Chondrocyte (in vitro differentiated cells): ENCODE results near the gene PTPRJ. TPM values are rescaled to one million over a fixed set of nuclear protein-coding genes. Genes with fewer than 3 reads are reported as not detected.

ENCODE experiments used
- DNase-seq: peaks from one replicate; pipeline ENCODE4 v3.0.0; 2021; ENCODE audit warnings: mixed read lengths, low spot score
- H3K27ac Mint-ChIP-seq: one replicate; pipeline ENCODE4 v1.8.0; 2021; ENCODE audit warnings: mild to moderate bottlenecking, moderate library complexity, mixed read lengths; ENCODE audit not compliant: unreplicated experiment
- H3K27me3 Mint-ChIP-seq: 2 replicates; pipeline ENCODE4 v1.8.0; 2021; ENCODE audit warnings: low read depth, mixed read lengths
- H3K36me3 Mint-ChIP-seq: 2 replicates; pipeline ENCODE4 v1.8.0; 2021; ENCODE audit warnings: low read depth, mixed read lengths
- H3K4me1 Mint-ChIP-seq: 2 replicates; pipeline ENCODE4 v1.8.0; 2021; ENCODE audit warnings: low read depth, mild to moderate bottlenecking, mixed read lengths
- H3K4me3 Mint-ChIP-seq: one replicate; pipeline ENCODE4 v1.8.0; 2021; ENCODE audit warnings: mild to moderate bottlenecking, moderate library complexity, mixed read lengths; ENCODE audit not compliant: unreplicated experiment
- H3K9me3 Mint-ChIP-seq: 2 replicates; pipeline ENCODE4 v1.8.0; 2021; ENCODE audit warnings: low read depth, mixed read lengths
- total RNA-seq: library from RNA; stranded (reverse); gene quantifications from 3 replicates; pipeline ENCODE4 v1.2.1, GENCODE V29; 2021
- TF ChIP-seq, protein P1 (sequence below): fragments of 200-600 bp; sonication (generic); IDR thresholded peaks from 2 replicates; pipeline ENCODE4 v1.5.0; 2021; ENCODE audit warnings: antibody characterized with exemption, mild to moderate bottlenecking, moderate library complexity

PTPRJ gene
- total RNA-seq, 1 donor from 2014 or later, result 18.1 TPM

GRCh38 chr11:48123934-48124755, 143.8 kb downstream of the PTPRJ start:
- Mint-ChIP-seq H3K36me3 (peaks cover 19% of the 10 kb centered on the region), H3K4me1 (peaks cover 13% of the 10 kb centered on the region), H3K9me3 (no peaks in the 10 kb centered on the region), H3K27ac (no peak overlapping the region), H3K4me3 (no peak overlapping the region), H3K27me3 (no peaks in the 10 kb centered on the region)
- DNase-seq, result no peak
- TF ChIP-seq, protein P1, sequence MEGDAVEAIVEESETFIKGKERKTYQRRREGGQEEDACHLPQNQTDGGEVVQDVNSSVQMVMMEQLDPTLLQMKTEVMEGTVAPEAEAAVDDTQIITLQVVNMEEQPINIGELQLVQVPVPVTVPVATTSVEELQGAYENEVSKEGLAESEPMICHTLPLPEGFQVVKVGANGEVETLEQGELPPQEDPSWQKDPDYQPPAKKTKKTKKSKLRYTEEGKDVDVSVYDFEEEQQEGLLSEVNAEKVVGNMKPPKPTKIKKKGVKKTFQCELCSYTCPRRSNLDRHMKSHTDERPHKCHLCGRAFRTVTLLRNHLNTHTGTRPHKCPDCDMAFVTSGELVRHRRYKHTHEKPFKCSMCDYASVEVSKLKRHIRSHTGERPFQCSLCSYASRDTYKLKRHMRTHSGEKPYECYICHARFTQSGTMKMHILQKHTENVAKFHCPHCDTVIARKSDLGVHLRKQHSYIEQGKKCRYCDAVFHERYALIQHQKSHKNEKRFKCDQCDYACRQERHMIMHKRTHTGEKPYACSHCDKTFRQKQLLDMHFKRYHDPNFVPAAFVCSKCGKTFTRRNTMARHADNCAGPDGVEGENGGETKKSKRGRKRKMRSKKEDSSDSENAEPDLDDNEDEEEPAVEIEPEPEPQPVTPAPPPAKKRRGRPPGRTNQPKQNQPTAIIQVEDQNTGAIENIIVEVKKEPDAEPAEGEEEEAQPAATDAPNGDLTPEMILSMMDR, result no peak

DNA sequence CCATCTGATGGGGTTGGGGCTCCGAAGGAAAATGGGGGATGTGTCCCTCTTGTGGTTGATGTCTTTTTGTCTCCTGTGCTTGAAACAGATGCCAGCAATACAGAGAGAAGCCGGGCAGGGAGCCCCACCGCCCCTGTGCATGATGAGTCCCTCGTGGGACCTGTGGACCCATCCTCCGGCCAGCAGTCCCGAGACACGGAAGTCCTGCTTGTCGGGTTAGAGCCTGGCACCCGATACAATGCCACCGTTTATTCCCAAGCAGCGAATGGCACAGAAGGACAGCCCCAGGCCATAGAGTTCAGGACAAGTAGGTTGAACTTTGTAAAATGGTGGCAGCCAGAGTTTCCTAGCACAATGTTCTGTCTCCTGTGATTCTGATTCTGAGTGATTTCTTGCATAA, 144.5 kb downstream of the PTPRJ start:
- Mint-ChIP-seq H3K36me3 (peaks cover 22% of the 10 kb centered on the region), H3K9me3 (no peaks in the 10 kb centered on the region), H3K4me1 (peaks cover 13% of the 10 kb centered on the region), H3K27ac (no peak overlapping the region), H3K4me3 (no peak overlapping the region), H3K27me3 (no peaks in the 10 kb centered on the region)
- TF ChIP-seq, protein P1, result no peak
- DNase-seq, result no peak

DNA sequence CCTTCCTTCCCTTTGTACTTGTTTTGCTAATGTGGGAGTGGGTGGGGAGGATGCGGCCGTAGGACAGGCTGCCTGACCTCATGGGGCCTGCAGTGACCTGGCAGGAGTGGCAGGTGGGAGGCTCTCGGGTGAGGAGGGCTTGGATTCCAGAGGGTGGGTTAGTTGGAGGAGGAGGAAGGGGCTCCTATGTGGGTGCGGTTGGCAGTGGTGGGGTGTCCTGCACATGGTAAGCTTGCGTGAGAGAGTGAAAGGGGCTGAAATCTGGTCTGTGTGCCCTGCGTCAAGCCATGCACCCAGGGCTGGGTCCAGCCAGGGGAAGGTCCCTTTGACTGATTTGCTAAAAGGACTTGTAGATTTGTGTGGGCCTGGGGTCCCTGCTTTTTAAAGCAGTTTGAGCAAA, 145.5 kb downstream of the PTPRJ start:
- Mint-ChIP-seq H3K4me3 (no peak overlapping the region), H3K27ac (no peak overlapping the region), H3K9me3 (no peaks in the 10 kb centered on the region), H3K36me3 (peaks cover 26% of the 10 kb centered on the region), H3K27me3 (no peaks in the 10 kb centered on the region), H3K4me1 (peaks cover 13% of the 10 kb centered on the region)
- no peak for DNase-seq
- TF ChIP-seq, protein P1, result no peak

DNA sequence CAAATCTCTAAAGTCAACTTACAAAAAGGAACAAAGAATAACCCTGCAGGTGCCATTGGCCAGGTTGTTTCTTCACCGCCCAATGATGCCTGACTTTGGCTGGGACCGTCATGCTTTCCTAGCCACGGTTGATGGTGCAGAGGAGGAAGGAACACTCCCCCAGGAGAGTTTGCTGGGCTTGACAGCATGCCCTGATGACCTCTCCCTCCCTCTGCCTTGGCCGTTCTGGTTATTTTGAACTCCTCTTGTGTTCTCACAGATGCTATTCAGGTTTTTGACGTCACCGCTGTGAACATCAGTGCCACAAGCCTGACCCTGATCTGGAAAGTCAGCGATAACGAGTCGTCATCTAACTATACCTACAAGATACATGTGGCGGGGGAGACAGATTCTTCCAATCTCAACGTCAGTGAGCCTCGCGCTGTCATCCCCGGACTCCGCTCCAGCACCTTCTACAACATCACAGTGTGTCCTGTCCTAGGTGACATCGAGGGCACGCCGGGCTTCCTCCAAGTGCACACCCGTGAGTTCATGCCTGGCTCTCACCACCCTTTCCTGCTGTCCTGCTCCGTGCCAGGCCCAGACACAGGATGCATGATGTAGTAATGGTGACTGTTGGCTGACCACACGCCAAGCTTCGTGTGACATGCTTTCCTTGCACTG, 147.3 kb downstream of the PTPRJ start:
- Mint-ChIP-seq H3K27me3 (no peaks in the 10 kb centered on the region), H3K4me1 (peaks cover 12% of the 10 kb centered on the region), H3K27ac (no peak overlapping the region), H3K36me3 (peaks cover 26% of the 10 kb centered on the region), H3K4me3 (no peak overlapping the region), H3K9me3 (no peaks in the 10 kb centered on the region)
- TF ChIP-seq, protein P1, result no peak
- DNase-seq, result no peak

DNA sequence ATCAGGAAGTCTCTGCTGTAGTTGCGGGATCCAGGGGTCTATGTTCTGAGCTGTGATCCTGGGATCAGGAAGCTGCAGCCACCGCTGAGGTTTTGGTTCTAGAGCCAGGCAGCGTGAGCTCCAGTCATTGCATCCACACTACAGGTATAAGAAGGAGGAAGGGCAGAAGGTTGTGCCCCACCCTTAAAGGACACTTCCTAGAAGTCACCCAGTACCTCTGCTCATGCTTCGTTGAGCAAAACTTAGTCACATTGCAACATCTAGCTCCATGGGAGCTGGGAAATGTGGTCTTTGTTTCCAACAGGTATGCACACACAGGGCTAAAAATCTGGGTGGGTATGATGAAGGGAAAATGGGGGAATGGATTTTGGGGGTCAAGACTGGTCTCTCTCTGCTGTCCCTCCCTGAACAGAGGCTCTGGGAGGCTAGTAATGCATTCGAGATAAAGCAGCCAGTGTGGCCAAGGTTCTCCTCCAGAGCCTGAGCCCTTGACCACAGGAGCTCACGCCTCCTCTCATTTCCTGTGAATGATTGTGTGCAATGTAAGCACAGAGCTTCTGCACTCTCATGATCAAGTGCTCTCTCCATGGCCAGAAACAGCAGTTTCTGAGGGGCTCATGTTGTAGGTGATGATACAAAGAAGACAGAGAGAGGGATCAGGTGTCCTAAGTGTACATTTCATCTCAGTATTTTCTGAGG, 149.5 kb downstream of the PTPRJ start:
- Mint-ChIP-seq H3K36me3 (peaks cover 27% of the 10 kb centered on the region), H3K27me3 (no peaks in the 10 kb centered on the region), H3K27ac (no peak overlapping the region), H3K9me3 (no peaks in the 10 kb centered on the region), H3K4me1 (no peaks in the 10 kb centered on the region), H3K4me3 (no peak overlapping the region)
- TF ChIP-seq, protein P1, result no peak
- DNase-seq, result no peak
